ENCODE data around the gene C1QTNF8. TPM values are rescaled to one million over a fixed set of nuclear protein-coding genes. Genes with fewer than 3 reads are reported as not detected.
A peak's percentile ranks its signal among the peaks of the same experiment; 100 is the strongest.

Gene C1QTNF8
- total and polyA plus RNA-seq, 2 of the 13 experiments (the other 11 are each of a cell fraction or from before 2014, with no cell fraction given): 0.09 TPM; not detected in 1

DNA sequence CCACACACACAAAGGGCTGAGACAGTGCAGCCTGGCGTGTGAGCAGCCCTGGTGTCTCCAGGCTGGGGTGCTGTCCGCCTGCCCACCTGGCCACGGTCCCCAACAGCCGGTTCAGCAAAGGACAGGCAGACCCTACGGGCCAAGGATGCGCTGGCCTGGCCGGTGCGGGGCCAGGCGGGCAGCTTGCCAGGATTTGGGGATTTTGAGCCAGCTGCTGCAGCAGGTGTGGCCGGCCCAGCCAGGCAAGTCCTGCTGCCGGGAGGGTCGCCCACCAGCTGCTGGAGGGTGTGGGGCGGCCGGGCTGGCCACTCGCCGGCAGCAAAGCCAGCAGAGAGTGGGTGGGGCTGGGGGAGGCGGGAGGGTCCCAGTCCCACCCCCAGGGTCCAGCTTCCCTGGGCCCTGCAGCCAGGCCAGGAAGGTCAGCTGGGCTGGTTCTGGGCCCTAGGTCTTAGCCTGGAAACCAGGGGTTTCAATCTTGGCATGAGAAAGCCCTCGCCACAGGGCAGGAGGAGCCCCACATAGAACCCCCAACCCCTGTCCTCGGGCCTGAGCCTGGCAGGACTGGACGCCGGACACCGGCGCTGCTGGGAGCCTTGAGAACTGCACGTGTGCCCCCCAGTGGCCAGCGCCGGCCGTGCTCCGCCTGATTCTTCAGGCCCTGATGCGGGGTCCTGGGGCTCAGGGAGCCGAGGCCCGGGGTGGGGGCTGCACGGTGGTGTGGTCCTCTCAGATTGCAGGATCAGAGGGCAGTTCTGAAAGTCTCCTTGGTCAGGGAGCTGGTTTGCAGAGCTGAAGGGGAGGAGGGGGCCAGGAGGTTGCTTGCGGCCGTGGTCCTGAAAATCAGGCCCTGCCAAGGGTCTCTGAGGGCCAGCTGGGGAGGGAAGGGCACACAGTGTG lies 41.1 kb downstream of the C1QTNF8 start:
- H3K27ac ChIP-seq (ENCODE audit: extremely low read length, insufficient read depth, low read length): no peak overlapping the region
- H2AFZ ChIP-seq (ENCODE audit: low read length): no peak overlapping the region
- no peak for FAIRE-seq
- no peaks in the 10 kb centered on the region for H3K36me3 ChIP-seq (replicated peaks in 1 of 2; ENCODE audit: control insufficient read depth in 1 of 2, insufficient read depth in 2 of 2, low read length in 2 of 2)
- H3K9ac ChIP-seq (ENCODE audit: insufficient read depth, low read depth, low read length): no peak overlapping the region
- H3K9me3 ChIP-seq (ENCODE audit: low read length): no peaks in the 10 kb centered on the region
- H3K4me1 ChIP-seq (ENCODE audit: insufficient read depth, low read length): no peaks in the 10 kb centered on the region
- ChIA-PET POLR2A (no interaction called here), CTCF (ENCODE audit: low intra/inter-chr PET ratio, low total read pairs) (interaction anchor here (4.4 kb wide), 1 partner anchor 242 kb away, joined by 42 read pairs; no protein-coding TSS in a partner anchor)
- ATAC-seq: peak; percentile 82
- no peak overlapping the region for H3K4me2 ChIP-seq (ENCODE audit: low read depth, low read length)
- H3K27me3 ChIP-seq (ENCODE audit: control insufficient read depth in 1 of 2, insufficient read depth in 2 of 2, low read length in 2 of 2): peaks cover 19 to 55% of the 10 kb centered on the region in 2 experiments
- H3K4me3 ChIP-seq (replicated peaks in 1 of 3; ENCODE audit: insufficient read depth in 1 of 3, low read depth in 2 of 3, low read length in 3 of 3): no peak overlapping the region
- intact Hi-C loops (cut with micrococcal nuclease; ENCODE audit: unreplicated experiment) (no loop called here), in situ Hi-C loops (cut with HindIII; ENCODE audit: extremely low pct_ligation_motif_present, low pct_unique_long_range_greater_than_20kb) (loop anchor here (5.0 kb wide), 1 partner anchor 243 kb away; no protein-coding TSS in a partner anchor)
- peak; percentile 26 for DNase-seq (ENCODE audit: low spot score)
- peaks cover 2% of the 10 kb centered on the region; the same call in 1 of the 2 replicates for H4K20me1 ChIP-seq (ENCODE audit: insufficient read depth, low read length)
- no TSS peak for BruUV-seq (replicated peaks)
- H3K79me2 ChIP-seq (ENCODE audit: insufficient read depth, low read length): no peaks in the 10 kb centered on the region
- WGBS (ENCODE audit: low lambda C conversion rate): 24% methylated on average over 10 of the region's 34 CpGs
- TF ChIP-seq, protein P1, sequence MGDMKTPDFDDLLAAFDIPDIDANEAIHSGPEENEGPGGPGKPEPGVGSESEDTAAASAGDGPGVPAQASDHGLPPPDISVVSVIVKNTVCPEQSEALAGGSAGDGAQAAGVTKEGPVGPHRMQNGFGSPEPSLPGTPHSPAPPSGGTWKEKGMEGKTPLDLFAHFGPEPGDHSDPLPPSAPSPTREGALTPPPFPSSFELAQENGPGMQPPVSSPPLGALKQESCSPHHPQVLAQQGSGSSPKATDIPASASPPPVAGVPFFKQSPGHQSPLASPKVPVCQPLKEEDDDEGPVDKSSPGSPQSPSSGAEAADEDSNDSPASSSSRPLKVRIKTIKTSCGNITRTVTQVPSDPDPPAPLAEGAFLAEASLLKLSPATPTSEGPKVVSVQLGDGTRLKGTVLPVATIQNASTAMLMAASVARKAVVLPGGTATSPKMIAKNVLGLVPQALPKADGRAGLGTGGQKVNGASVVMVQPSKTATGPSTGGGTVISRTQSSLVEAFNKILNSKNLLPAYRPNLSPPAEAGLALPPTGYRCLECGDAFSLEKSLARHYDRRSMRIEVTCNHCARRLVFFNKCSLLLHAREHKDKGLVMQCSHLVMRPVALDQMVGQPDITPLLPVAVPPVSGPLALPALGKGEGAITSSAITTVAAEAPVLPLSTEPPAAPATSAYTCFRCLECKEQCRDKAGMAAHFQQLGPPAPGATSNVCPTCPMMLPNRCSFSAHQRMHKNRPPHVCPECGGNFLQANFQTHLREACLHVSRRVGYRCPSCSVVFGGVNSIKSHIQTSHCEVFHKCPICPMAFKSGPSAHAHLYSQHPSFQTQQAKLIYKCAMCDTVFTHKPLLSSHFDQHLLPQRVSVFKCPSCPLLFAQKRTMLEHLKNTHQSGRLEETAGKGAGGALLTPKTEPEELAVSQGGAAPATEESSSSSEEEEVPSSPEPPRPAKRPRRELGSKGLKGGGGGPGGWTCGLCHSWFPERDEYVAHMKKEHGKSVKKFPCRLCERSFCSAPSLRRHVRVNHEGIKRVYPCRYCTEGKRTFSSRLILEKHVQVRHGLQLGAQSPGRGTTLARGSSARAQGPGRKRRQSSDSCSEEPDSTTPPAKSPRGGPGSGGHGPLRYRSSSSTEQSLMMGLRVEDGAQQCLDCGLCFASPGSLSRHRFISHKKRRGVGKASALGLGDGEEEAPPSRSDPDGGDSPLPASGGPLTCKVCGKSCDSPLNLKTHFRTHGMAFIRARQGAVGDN (CRISPR knock-in tag; IDR thresholded peaks at IDR 0.05): peak; percentile 37; the same call in 1 of the 2 replicates
- peak; percentile 43; the same call in 1 of the 2 replicates for TF ChIP-seq SMC3 (IDR thresholded peaks at IDR 0.05; ENCODE audit: low read length)
- TF ChIP-seq, protein P2, sequence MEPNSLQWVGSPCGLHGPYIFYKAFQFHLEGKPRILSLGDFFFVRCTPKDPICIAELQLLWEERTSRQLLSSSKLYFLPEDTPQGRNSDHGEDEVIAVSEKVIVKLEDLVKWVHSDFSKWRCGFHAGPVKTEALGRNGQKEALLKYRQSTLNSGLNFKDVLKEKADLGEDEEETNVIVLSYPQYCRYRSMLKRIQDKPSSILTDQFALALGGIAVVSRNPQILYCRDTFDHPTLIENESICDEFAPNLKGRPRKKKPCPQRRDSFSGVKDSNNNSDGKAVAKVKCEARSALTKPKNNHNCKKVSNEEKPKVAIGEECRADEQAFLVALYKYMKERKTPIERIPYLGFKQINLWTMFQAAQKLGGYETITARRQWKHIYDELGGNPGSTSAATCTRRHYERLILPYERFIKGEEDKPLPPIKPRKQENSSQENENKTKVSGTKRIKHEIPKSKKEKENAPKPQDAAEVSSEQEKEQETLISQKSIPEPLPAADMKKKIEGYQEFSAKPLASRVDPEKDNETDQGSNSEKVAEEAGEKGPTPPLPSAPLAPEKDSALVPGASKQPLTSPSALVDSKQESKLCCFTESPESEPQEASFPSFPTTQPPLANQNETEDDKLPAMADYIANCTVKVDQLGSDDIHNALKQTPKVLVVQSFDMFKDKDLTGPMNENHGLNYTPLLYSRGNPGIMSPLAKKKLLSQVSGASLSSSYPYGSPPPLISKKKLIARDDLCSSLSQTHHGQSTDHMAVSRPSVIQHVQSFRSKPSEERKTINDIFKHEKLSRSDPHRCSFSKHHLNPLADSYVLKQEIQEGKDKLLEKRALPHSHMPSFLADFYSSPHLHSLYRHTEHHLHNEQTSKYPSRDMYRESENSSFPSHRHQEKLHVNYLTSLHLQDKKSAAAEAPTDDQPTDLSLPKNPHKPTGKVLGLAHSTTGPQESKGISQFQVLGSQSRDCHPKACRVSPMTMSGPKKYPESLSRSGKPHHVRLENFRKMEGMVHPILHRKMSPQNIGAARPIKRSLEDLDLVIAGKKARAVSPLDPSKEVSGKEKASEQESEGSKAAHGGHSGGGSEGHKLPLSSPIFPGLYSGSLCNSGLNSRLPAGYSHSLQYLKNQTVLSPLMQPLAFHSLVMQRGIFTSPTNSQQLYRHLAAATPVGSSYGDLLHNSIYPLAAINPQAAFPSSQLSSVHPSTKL (CRISPR knock-in tag; IDR thresholded peaks at IDR 0.05): no peak
- TF ChIP-seq ZNF724P (CRISPR knock-in tag; IDR thresholded peaks at IDR 0.05; ENCODE audit: borderline replicate concordance): peak; percentile 40; the same call in 1 of the 2 replicates
- TF ChIP-seq, protein P3, sequence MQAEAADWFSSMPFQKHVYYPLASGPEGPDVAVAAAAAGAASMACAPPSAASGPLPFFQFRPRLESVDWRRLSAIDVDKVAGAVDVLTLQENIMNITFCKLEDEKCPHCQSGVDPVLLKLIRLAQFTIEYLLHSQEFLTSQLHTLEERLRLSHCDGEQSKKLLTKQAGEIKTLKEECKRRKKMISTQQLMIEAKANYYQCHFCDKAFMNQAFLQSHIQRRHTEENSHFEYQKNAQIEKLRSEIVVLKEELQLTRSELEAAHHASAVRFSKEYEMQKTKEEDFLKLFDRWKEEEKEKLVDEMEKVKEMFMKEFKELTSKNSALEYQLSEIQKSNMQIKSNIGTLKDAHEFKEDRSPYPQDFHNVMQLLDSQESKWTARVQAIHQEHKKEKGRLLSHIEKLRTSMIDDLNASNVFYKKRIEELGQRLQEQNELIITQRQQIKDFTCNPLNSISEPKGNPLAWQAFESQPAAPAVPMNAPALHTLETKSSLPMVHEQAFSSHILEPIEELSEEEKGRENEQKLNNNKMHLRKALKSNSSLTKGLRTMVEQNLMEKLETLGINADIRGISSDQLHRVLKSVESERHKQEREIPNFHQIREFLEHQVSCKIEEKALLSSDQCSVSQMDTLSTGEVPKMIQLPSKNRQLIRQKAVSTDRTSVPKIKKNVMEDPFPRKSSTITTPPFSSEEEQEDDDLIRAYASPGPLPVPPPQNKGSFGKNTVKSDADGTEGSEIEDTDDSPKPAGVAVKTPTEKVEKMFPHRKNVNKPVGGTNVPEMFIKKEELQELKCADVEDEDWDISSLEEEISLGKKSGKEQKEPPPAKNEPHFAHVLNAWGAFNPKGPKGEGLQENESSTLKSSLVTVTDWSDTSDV (CRISPR knock-in tag; IDR thresholded peaks at IDR 0.05): peak; percentile 75; the same call in 1 of the 2 replicates
- TF ChIP-seq, protein P4, sequence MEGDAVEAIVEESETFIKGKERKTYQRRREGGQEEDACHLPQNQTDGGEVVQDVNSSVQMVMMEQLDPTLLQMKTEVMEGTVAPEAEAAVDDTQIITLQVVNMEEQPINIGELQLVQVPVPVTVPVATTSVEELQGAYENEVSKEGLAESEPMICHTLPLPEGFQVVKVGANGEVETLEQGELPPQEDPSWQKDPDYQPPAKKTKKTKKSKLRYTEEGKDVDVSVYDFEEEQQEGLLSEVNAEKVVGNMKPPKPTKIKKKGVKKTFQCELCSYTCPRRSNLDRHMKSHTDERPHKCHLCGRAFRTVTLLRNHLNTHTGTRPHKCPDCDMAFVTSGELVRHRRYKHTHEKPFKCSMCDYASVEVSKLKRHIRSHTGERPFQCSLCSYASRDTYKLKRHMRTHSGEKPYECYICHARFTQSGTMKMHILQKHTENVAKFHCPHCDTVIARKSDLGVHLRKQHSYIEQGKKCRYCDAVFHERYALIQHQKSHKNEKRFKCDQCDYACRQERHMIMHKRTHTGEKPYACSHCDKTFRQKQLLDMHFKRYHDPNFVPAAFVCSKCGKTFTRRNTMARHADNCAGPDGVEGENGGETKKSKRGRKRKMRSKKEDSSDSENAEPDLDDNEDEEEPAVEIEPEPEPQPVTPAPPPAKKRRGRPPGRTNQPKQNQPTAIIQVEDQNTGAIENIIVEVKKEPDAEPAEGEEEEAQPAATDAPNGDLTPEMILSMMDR (CRISPR knock-in tag; IDR thresholded peaks at IDR 0.05): peak; percentile 92
- peak; percentile 93 for TF ChIP-seq STAG1 (CRISPR knock-in tag; IDR thresholded peaks at IDR 0.05)
- peak; percentile 87; the same call in 1 of the 2 replicates for TF ChIP-seq MTF2 (CRISPR knock-in tag; IDR thresholded peaks at IDR 0.05; ENCODE audit: borderline replicate concordance)
